GM18505 (cell line): ENCODE data around the gene SHKBP1.
"Not testable (repeated sequence)": the region's sequence is repeated elsewhere in the genome, so short reads cannot be mapped to it uniquely, and the experiment has no call there.

Experiments used
- ATAC-seq: cut with Tn5 transposase; IDR thresholded peaks from one replicate; pipeline ENCODE4 v1.9.1; 2021; ENCODE audit not compliant: unreplicated experiment
- POLR2A ChIP-seq: IDR thresholded peaks from 4 replicates; pipeline ENCODE4 v1.6.1; 2011; ENCODE audit warnings: borderline replicate concordance; ENCODE audit not compliant: insufficient read depth, insufficient read length; ENCODE audit errors: extremely low read depth

The SHKBP1 gene, protein sequence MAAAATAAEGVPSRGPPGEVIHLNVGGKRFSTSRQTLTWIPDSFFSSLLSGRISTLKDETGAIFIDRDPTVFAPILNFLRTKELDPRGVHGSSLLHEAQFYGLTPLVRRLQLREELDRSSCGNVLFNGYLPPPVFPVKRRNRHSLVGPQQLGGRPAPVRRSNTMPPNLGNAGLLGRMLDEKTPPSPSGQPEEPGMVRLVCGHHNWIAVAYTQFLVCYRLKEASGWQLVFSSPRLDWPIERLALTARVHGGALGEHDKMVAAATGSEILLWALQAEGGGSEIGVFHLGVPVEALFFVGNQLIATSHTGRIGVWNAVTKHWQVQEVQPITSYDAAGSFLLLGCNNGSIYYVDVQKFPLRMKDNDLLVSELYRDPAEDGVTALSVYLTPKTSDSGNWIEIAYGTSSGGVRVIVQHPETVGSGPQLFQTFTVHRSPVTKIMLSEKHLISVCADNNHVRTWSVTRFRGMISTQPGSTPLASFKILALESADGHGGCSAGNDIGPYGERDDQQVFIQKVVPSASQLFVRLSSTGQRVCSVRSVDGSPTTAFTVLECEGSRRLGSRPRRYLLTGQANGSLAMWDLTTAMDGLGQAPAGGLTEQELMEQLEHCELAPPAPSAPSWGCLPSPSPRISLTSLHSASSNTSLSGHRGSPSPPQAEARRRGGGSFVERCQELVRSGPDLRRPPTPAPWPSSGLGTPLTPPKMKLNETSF

DNA sequence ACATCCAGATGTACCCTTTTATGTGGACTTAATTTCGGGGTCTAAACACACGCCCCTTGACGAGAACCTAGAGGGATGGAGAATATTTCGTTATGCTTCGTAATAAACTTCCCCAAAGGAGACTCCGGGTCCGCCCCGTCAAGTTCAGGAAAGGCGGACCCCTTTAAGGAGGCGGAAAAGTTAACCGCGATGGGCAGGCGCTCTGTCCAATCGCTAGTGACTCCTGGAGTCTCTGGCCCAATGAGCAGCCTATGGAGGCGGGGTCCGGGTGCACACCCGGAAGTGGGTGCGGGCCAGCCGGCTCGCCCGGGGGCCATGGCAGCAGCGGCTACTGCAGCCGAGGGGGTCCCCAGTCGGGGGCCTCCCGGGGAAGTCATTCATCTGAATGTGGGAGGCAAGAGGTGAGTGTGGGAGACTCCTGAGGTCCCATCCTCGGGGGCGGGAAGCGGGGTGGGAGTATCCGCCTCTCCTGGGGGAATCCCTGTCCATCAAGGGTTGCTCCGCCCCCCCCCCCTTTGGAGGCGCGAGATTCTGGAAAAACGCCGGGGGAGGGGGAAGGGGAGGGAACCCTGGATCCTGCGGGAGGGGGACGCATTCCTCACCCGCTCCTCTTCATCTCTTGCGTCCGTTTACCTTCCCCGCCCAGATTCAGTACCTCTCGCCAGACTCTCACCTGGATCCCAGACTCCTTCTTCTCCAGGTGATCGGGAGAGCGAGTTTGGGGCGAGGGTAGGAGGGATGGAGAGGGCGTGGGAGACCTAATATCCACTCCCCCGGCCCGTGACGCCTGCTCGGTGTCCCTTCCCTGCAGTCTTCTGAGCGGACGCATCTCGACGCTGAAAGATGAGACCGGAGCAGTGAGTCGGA, at the start of gene SHKBP1:
Gene SHKBP1 (plus strand): TSS at position 289 of the 867 bp plus-strand sequence. CDS start 27 bp downstream, at position 316.
- peak; percentile 87 for TF ChIP-seq POLR2A
- peak; percentile 85 for ATAC-seq

DNA sequence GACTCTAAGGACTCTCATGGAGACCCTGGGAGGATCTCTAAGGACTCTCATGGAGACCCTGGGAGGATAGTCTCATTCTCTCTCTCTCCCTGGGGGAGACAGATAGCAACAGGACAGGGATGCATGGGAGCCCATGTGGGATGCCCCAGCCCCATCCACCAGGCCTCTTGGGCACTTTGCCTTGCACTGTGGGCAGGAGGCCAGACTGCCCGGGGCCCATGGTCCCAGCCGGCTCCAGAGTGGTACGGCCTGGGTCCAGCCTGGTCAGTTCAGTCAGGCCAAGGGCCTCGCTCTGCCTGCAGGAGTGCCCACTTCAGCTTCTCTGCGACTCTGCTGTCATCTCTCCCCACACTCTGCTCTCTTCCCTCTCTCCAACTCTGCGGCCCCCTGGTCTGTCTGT, 48.6 kb upstream of the SHKBP1 start:
- no peak for ATAC-seq
- TF ChIP-seq POLR2A, result no peak

DNA sequence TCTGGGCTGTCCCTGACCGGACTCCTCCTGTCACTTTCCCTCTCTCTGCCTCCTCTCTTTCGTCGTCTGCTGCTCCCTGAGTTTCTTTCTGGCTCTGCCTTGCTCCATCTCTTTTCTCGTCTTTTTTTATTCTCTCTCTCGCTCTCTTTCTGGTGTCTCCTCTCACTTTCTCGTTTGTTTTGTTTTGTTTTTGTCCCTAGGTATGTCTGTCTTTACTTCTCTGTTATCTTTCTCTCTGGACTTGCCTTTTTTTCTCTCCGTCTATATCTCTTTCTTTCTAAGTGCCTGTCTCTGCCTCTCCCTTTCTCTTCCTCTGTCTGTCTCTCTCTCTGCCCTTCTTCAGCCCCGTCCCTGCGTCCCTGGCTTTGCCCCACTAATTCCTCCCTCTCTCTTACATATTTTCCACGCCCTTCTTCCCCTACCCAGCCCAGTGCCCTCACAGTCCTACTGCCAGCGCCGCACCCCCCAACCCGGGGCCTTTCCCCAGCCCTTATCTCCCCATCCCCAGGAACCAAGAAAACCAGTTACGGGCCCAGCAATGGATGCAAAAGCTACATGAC, 48.1 kb upstream of the SHKBP1 start:
- TF ChIP-seq POLR2A, result no peak
- ATAC-seq, result no peak

DNA sequence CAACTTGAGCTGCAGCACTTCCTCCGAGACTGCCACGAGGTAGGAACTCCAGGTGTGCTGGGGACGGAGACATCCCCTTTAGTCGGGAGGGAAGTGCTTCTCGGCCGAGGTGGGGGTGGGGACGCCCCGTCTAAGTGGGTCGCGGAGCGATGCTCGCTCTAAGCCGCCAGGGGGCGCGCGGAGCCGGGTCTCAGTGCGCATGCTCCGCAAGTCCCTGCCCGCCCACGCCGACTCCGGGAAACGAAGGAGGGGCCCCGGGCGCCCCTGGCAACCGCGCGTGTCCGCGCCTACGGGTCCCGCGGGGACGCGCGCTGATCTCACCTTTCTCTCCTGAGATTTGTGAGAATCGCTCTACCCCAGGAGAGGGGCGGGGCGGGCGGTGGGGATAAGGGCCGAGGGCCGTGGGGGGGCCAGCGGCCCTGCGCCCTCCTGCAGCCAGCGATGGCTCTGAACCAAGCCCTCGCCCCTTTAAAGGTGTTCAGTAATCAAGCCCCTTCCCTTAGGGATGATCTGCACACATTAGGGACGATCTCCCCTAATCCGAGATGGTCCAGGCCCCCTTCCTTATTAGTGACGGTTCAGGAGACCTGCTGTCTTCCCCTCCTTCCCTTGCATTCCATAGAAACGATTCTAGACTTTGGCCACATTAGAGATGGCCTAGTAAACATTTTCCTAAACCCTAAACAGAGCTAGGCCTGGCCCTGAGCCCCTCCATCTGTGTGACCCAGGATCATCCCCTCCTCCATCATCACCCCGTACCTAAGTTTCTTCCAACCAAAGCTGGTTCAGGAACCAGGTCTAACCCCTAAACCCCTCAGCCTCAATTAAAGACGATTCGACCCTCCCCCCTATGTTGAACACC, 47.3 kb upstream of the SHKBP1 start:
- peak; percentile 71 for ATAC-seq
- TF ChIP-seq POLR2A, result no peak

DNA sequence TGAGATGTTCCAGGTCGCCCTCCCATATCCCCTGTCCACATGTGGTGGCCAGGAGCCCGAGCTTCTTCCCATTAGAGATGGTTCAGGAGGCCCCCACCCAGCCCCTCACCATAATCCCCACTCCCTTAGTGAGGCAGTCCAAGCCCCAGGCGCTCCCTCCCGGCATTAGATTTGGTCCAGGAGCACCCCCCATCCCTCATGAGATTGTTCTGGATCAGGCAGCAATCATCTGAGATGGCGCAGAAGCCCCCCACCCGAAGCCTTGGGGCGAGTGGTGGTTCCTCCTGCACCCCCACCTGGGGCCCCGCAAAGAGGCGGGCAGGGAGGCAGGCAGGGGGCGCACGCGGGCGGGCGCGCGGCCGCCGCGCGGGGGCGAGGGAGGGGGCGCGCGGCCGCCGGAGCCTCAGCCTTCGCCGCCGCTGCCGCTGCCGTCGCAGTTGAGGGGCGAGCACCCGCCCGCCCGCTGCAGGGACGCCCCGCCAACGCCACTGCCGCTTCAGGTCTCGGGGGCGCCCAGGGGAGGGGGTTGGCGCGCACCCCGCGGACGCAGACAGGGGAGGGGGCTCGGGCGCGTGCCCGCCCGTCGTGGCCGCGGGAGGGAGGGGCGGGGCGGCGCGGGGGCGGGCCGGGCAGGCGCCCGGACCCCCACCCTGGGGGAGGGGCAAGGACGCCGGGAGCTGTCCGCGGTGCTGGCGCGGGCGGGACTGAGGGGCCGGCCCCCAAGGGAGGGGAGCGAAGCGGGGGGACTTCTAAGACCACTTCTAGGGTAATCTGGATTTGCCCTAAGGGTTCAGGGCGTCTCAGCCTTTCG, 46.4 kb upstream of the SHKBP1 start:
- no peak for TF ChIP-seq POLR2A
- ATAC-seq, result no peak

DNA sequence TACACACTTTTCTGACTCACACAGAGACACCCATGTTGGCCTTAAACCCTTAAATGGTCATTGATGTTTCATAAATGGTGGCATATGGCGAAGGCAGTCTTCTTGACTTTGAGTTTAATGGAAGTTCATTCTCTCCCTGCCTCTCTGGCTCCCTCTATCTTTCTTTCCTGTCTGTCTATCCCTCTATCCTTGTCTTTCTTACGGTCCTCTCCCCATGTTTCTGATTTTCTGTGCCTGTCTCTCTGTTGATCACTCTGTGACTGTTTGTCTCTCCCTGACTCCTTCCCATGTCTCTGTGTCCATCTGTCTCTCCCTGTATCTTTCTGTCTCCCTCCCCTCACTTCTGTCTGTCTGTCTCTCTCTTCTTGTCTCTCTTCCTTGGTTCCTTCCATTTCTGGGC, 43.2 kb upstream of the SHKBP1 start:
- ATAC-seq, result no peak
- no peak for TF ChIP-seq POLR2A

DNA sequence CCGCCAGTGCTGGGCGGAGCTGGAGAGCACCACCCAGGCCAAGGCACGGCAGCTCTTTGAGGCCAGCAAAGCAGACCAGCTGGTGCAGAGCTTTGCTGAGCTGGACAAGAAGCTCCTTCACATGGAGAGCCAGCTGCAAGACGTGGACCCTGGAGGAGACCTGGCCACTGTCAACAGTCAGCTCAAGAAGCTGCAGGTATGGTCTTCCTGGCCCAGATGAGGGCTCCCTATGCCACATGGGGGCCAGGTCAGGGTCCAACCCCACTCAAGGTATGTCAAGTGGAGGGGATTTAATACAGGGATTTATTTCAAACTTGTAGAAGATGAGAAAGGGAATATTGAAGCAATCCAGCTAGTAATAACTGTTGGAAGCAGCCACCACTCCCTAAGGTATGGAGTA, 42.5 kb upstream of the SHKBP1 start:
- TF ChIP-seq POLR2A, result no peak
- ATAC-seq, result no peak

DNA sequence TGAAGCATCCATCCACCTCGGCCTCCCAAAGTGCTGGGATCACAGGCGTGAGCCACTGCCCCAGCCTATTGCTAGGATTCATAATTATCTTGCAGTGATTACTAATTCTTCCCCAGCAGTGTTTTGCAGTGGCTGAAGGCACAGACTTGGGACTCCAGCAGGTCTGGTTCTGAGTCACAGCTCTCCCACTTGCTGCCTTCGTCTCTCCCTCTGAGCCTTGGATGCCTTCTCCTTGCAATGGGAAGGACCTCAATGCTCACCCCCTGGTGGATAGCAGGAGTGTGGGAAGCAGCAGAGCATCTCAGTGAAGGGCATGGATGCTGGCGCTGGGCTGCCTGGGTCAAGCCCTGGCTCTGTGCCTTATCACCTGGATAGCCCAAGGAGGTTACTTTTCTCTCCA, 37.6 kb upstream of the SHKBP1 start:
- no peak for TF ChIP-seq POLR2A
- no peak for ATAC-seq

DNA sequence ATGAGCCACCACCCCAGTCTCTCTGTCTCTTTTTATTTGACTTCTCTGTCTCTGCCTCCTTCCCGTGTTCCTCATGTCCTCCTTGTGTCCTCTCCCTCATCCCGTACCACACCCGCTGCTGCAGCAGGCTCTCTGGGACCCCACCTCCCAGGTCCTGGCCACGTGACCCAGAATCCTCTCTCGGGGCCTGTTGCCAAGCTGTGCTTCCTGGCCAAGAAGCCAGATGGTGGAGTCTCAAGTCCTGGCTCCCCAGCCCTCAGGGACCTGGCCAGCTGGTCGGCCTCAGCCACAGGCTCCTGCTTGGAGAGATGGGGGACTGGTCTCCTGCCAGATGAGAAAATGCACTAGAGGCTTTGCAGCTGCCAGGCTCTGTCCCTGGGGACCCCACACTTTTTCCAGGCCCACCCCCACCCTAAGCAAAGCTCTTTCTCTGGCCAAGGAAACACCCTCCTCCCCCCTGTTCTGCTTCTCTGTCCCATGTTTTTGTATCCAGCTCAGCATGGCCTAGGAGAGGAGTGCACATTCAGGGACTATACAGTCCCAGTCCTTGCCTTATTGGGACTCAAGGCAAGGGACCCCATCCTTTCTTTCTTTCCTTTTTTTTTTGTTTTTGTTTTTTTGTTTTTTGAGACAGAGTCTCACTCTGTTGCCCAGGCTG, 34.3 kb upstream of the SHKBP1 start:
- ATAC-seq, result no peak
- TF ChIP-seq POLR2A, result no peak

DNA sequence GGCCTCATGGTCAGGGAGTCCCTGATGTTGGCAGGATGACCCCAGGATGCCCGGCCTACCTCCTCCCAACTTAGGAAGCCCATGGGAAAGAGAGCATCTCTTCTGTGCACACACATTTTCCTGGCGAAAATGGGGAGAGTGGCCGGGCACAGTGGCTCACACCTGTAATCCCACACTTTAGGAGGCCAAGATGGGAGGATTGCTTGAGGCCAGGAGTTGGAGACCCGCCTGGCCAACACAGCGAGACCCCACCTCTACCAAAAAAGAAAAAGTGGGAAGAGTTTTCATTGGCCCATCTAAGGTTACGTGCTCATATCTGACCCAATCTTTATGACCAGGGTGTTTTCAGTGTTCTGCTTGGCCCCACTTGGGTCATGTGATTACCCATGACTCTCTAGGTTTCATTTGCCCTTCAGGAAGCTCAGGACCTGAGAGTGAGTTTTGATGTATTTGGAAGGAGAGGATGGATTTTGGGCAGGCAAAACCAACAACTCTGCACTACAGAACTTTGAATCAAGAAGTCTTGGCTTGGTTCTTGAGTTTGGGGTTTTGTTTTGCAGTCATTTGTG, 33.6 kb upstream of the SHKBP1 start:
- ATAC-seq, result no peak
- TF ChIP-seq POLR2A, result no peak

DNA sequence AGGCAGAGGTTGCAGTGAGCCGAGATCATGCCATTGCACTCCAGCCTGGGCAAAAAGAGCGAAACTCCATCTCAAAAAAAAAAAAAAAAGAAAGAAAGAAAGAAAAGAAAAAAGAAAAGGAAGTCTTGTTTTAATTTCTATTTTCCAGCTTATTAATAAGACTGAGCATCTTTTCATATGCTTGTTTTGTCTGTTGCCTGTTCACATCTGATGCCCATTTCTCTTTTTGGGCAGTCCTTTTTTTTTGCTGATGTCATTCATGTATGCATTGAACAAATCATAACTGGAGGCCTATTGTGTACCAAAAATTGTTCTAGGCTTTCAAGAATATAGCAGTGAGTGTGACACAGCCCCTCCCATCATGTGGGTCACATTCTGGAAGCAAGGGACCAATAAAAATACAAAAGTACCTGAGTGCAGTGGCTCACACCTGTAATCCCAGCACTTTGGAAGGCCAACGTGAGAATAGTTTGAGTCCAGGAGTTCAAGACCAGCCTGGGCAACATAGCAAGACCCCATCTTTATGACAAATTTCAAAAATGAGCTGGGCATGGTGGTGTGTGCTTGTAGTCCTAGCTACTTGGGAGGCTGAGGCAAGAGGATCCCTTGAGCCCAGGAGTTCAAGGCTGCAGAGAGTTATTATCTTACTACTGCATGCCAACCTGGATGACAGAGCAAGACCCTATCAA, 30.4 kb upstream of the SHKBP1 start:
- ATAC-seq, result not testable (repeated sequence)

DNA sequence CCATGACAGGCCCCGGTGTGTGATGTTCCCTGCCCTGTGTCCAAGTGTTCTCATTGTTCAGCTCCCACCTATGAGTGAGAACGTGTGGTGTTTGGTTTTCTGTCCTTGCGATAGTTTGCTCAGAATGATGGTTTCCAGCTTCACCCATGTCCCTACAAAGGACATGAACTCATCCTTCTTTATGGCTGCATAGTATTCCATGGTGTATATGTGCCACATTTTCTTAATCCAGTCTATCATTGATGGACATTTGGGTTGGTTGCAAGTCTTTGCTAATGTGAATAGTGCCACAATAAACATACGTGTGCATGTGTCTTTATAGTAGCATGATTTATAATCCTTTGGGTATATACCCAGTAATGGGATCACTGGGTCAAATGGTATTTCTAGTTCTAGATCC, 29.5 kb upstream of the SHKBP1 start:
- ATAC-seq, result not testable (repeated sequence)
